ENCODE results near the gene SBNO2. TPM values are rescaled to one million over a fixed set of nuclear protein-coding genes. Genes with fewer than 3 reads are reported as not detected.

SBNO2 gene
- total and polyA plus RNA-seq, 9 of the 15 experiments (the other 6 are each of a cell fraction or from before 2014, with no cell fraction given) = 0.01 to 46.2 (median 6.7) TPM

GRCh38 chr19:1205114-1206099 is 31.3 kb upstream of the SBNO2 start, which contains the start of gene STK11 (continued):
- peak; percentile 69 for TF ChIP-seq FIP1L1 (IDR thresholded peaks at IDR 0.05; ENCODE audit: low read depth, low read length, poor library complexity, severe bottlenecking)
- TF ChIP-seq CHD4 (IDR thresholded peaks at IDR 0.05; ENCODE audit: insufficient read depth, insufficient replicate concordance, low read depth, low read length, poor library complexity, severe bottlenecking) = no peak
- TF ChIP-seq ARHGAP35 (IDR thresholded peaks at IDR 0.05; ENCODE audit: partially characterized antibody) = no peak
- TF ChIP-seq ZNF133 (CRISPR knock-in tag; IDR thresholded peaks at IDR 0.05) = no peak
- no peak for TF ChIP-seq COPS2 (conservative IDR thresholded peaks at IDR 0.05)
- no peak for TF ChIP-seq NFE2 (IDR thresholded peaks at IDR 0.05; ENCODE audit: low read depth)
- peak; percentile 55; the same call in 1 of the 2 replicates for TF ChIP-seq HSF4 (CRISPR knock-in tag; IDR thresholded peaks at IDR 0.05; ENCODE audit: borderline replicate concordance)
- TF ChIP-seq USF1 (CRISPR knock-in tag; IDR thresholded peaks at IDR 0.05) = peak; percentile 14; the same call in 1 of the 2 replicates
- TF ChIP-seq SMARCA4 (IDR thresholded peaks at IDR 0.05) = no peak
- TF ChIP-seq ZBED1 (IDR thresholded peaks at IDR 0.05) = no peak
- TF ChIP-seq MCM5 (IDR thresholded peaks at IDR 0.05; ENCODE audit: low read depth) = no peak
- TF ChIP-seq ZBTB33 (CRISPR knock-in tag; IDR thresholded peaks at IDR 0.05) = no peak
- TF ChIP-seq THRA (IDR thresholded peaks at IDR 0.05) = no peak
- no peak for TF ChIP-seq ZNF507 (tag; conservative IDR thresholded peaks at IDR 0.05)
- no peak for TF ChIP-seq BCOR (IDR thresholded peaks at IDR 0.05)
- no peak for TF ChIP-seq SREBF2 (CRISPR knock-in tag; IDR thresholded peaks at IDR 0.05)
- TF ChIP-seq CAMTA2 (CRISPR knock-in tag; conservative IDR thresholded peaks at IDR 0.05) = 0 out of 2 replicates have a peak, but pooled peaks have one; percentile 50
- no peak for TF ChIP-seq ATF1 (CRISPR knock-in tag; IDR thresholded peaks at IDR 0.05)
- TF ChIP-seq ATF1 (tag; IDR thresholded peaks at IDR 0.05) = peak; percentile 82
- no peak for TF ChIP-seq XRCC3 (IDR thresholded peaks at IDR 0.05)
- TF ChIP-seq ZNF274 (IDR thresholded peaks at IDR 0.05; ENCODE audit: borderline replicate concordance, low read depth, low read length) = no peak
- peak; percentile 61 for TF ChIP-seq KDM5B (IDR thresholded peaks at IDR 0.05; ENCODE audit: insufficient replicate concordance, low read depth, low read length)
- no peak for TF ChIP-seq ZBTB5 (IDR thresholded peaks at IDR 0.05)
- TF ChIP-seq SMARCA5 (IDR thresholded peaks at IDR 0.05) = no peak
- TF ChIP-seq CREM (IDR thresholded peaks at IDR 0.05; ENCODE audit: low read depth) = peak; percentile 62; the same call in 1 of the 2 replicates
